Kidney (tissue), 14 donors: ENCODE measurements around the gene NRG2. TPM values are rescaled to one million over a fixed set of nuclear protein-coding genes. Genes with fewer than 3 reads are reported as not detected.

ENCODE experiments used
- DNase-seq, 5 donors: peaks; one replicate each; pipeline ENCODE4 v3.0.0-alpha.2; 2013 to 2020
- FAIRE-seq: peaks from 2 replicates; lab custom pipeline; 2012; peaks lifted over from hg19 to GRCh38; lab: Jason Lieb, UNC
- H3K27ac ChIP-seq, 2 donors: one replicate each; pipeline ENCODE4 v1.7.0; 2013; ENCODE audit warnings: low read depth in 2 of 2, low read length in 2 of 2, inconsistent platforms in 1 of 2
- H3K27me3 ChIP-seq: one replicate; pipeline ENCODE4 v1.7.1; 2013; ENCODE audit warnings: low read length, inconsistent platforms; ENCODE audit not compliant: control insufficient read depth, insufficient read depth
- H3K36me3 ChIP-seq, 3 donors: one replicate each; pipeline versions ENCODE4 v1.7.0 to v1.7.1; 2013; ENCODE audit warnings: low read length in 3 of 3, control low read depth in 1 of 3, inconsistent platforms in 1 of 3; ENCODE audit not compliant: insufficient read depth in 3 of 3, control insufficient read depth in 2 of 3
- H3K4me1 ChIP-seq, 3 donors: one replicate each; pipeline versions ENCODE4 v1.7.0 to v1.7.1; 2013; ENCODE audit warnings: low read length in 3 of 3, inconsistent platforms in 1 of 3, low read depth in 1 of 3; ENCODE audit not compliant: control insufficient read depth in 2 of 3, insufficient read depth in 2 of 3
- H3K4me3 ChIP-seq, 3 donors: one replicate each; pipeline versions ENCODE4 v1.7.0 to v1.8.1; 2013; ENCODE audit warnings: low read length in 3 of 3, control low read depth in 1 of 3, inconsistent platforms in 1 of 3
- H3K9ac ChIP-seq, 3 donors: one replicate each; pipeline versions ENCODE4 v1.7.0 to v1.7.1; 2013; ENCODE audit warnings: low read length in 3 of 3, control low read depth in 1 of 3, inconsistent platforms in 1 of 3
- H3K9me3 ChIP-seq, 3 donors: one replicate each; pipeline versions ENCODE4 v1.7.0 to v1.7.1; 2013; ENCODE audit warnings: low read length in 3 of 3, control low read depth in 1 of 3, inconsistent platforms in 1 of 3; ENCODE audit not compliant: control insufficient read depth in 2 of 3, insufficient read depth in 1 of 3
- intact Hi-C: fragments of 100-400 bp; cut with DNase I; formaldehyde crosslinking; loops from one replicate; pipeline ENCODE4 v1.11.1; 2022
- polyA plus RNA-seq: library from polyadenylated mRNA; stranded (reverse); fragments of 350-450 nt; fragmentation: Illumina TruSeq; extraction: RNeasy Lipid Tissue Mini Kit (QIAGEN cat#74804); gene quantifications from one replicate; pipeline ENCODE4 v1.2.3, GENCODE V29; 2014; ENCODE audit warnings: low read depth, low replicate concordance; ENCODE audit not compliant: insufficient read depth
- total RNA-seq: library from RNA; stranded (reverse); fragmentation: NEBNext Ultra II Directional; extraction: Animal tissue kit (Norgen Biotek cat#: 25700); gene quantifications from one replicate; pipeline ENCODE4 v1.2.1, GENCODE V29; 2021
- TF ChIP-seq, protein P1 (sequence below): IDR thresholded peaks from 3 replicates; pipeline ENCODE4 v1.5.1; 2012; ENCODE audit warnings: mild to moderate bottlenecking, moderate library complexity, borderline replicate concordance; ENCODE audit not compliant: insufficient read depth; ENCODE audit errors: extremely low read depth
- donor health status: control.
- donor health status: control.
- donor health status: control.
- donor health status: control.
- donor health status: control.
- donor health status: DM: yes; HTN: yes; CAD: no.
- donor health status: Normal renal cell carcinoma (clear cell type).

NRG2 gene
- total and polyA plus RNA-seq, 2 donors from 2014 or later: 1.9 to 4.6 TPM

DNA sequence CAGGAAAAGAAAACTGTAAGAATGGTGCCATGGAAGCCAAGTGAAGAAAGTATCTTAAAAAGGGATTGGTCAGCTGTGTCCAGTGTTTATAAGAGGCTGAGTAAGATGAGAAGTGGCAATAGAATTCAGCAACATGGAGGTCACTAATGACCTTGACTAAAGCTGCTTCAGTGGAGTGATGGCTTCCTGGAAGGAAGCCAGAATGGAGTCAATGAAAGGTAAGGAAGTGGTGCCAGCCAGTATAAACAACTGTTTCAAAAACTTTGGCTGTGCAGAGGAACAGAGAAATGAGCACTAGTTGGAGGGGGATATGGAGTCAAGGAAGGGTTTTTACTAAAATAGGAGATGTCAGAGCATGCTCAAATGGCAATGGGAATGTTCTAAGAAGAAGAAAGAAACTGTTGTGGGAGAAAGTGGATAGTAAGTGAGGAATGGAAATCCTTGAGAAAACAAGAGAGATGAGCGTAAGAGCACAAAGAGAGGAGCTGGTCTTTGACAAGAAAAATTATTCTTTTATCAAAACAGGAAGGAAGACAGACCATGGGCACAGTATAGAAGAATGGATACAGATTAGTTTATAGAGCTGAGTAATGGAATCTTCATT lies 11.1 kb upstream of the NRG2 start:
- intact Hi-C loops: no loop called here
- DNase-seq: peak in 1 of 5 donors; percentile 46
- no peaks in the 10 kb centered on the region for H3K4me1 ChIP-seq
- no peak for FAIRE-seq
- peaks cover 2% of the 10 kb centered on the region for H3K27me3 ChIP-seq
- no peaks in the 10 kb centered on the region for H3K9me3 ChIP-seq
- no peak overlapping the region for H3K27ac ChIP-seq
- no peaks in the 10 kb centered on the region for H3K36me3 ChIP-seq
- H3K4me3 ChIP-seq: no peak overlapping the region
- no peak overlapping the region for H3K9ac ChIP-seq
- TF ChIP-seq, protein P1, sequence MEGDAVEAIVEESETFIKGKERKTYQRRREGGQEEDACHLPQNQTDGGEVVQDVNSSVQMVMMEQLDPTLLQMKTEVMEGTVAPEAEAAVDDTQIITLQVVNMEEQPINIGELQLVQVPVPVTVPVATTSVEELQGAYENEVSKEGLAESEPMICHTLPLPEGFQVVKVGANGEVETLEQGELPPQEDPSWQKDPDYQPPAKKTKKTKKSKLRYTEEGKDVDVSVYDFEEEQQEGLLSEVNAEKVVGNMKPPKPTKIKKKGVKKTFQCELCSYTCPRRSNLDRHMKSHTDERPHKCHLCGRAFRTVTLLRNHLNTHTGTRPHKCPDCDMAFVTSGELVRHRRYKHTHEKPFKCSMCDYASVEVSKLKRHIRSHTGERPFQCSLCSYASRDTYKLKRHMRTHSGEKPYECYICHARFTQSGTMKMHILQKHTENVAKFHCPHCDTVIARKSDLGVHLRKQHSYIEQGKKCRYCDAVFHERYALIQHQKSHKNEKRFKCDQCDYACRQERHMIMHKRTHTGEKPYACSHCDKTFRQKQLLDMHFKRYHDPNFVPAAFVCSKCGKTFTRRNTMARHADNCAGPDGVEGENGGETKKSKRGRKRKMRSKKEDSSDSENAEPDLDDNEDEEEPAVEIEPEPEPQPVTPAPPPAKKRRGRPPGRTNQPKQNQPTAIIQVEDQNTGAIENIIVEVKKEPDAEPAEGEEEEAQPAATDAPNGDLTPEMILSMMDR: no peak

DNA sequence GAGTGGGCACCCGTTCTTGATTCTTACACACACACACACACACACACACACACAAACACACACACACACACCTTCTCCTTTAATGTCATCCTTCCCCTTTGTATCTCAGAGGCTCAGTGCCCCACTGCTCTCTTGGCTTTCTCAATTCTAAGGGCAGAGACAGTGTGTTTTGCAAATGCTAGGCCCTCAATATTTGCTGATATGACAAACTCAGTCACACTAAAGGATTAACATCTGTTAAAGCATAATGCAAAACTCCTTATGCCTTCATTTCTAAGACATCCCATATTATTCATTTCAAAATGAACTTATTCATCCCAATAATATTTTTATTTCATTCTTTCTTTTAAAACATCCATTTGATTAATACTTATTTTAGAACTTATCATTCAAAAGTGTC lies 8.9 kb upstream of the NRG2 start:
- intact Hi-C loops: no loop called here
- no peak overlapping the region for H3K4me3 ChIP-seq
- FAIRE-seq (peak; percentile 21), DNase-seq (no peak)
- H3K9ac ChIP-seq: no peak overlapping the region
- H3K9me3 ChIP-seq: no peaks in the 10 kb centered on the region
- TF ChIP-seq, protein P1: no peak
- H3K4me1 ChIP-seq: no peaks in the 10 kb centered on the region
- no peaks in the 10 kb centered on the region for H3K27me3 ChIP-seq
- no peaks in the 10 kb centered on the region for H3K36me3 ChIP-seq
- H3K27ac ChIP-seq: no peak overlapping the region

DNA sequence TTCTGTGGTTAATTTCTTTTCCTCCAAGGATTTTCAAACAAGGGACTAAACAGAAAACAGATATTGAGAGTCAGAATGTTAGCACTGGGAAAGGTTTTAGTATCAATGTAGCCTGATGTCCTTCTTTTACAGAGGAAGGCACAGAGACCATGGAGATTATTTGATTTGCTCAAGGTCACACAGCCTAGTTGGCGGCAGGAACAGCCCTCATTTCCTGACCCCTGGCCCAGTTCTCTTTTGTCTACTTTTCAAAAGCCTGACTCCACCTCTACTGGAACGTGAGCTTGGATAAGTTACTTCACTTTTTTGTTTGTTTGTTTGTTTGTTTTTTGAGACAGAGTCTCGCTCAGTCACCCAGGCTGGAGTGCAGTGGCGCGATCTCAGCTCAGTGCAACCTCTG lies 6.6 kb upstream of the NRG2 start:
- H3K27ac ChIP-seq: no peak overlapping the region
- H3K27me3 ChIP-seq: peaks cover 5% of the 10 kb centered on the region
- FAIRE-seq: no peak
- H3K4me3 ChIP-seq: no peak overlapping the region
- no peaks in the 10 kb centered on the region for H3K4me1 ChIP-seq
- DNase-seq: no peak
- H3K9me3 ChIP-seq: no peaks in the 10 kb centered on the region
- H3K36me3 ChIP-seq: no peaks in the 10 kb centered on the region
- no peak overlapping the region for H3K9ac ChIP-seq
- intact Hi-C loops: no loop called here
- TF ChIP-seq, protein P1: no peak

DNA sequence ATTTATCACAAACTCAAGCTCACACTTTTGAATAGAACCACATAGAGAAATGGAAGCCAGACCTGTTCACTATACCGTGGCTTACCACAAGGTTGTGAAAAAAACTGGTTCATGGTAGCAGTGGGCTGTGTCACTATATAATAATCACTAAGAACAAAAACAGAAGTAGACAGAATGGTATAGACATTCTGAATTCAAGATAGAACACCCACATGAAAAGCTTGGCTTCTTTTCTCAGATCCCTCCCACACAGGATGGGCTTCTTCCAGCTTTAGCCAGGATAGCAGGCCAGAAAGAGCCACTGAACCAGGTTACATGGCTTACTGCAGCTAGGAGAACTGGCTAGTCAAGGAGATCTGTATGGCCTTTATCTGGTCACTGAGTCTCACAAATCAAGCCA lies 6.1 kb upstream of the NRG2 start:
- H3K27me3 ChIP-seq: peaks cover 6% of the 10 kb centered on the region
- H3K4me1 ChIP-seq: no peaks in the 10 kb centered on the region
- no peak overlapping the region for H3K9ac ChIP-seq
- no peaks in the 10 kb centered on the region for H3K9me3 ChIP-seq
- no peak overlapping the region for H3K27ac ChIP-seq
- TF ChIP-seq, protein P1: no peak
- FAIRE-seq: no peak
- intact Hi-C loops: no loop called here
- H3K36me3 ChIP-seq: no peaks in the 10 kb centered on the region
- DNase-seq: no peak
- no peak overlapping the region for H3K4me3 ChIP-seq
